GM12892 (cell line): ENCODE measurements around the gene BEX2.

Source experiments
- POLR2A ChIP-seq: IDR thresholded peaks from 2 replicates; pipeline ENCODE4 v1.6.1; 2011; ENCODE audit warnings: low read depth, low read length, control low read depth
- POLR2AphosphoS5 ChIP-seq: IDR thresholded peaks from 2 replicates; pipeline ENCODE4 v1.6.1; 2011; ENCODE audit warnings: low read depth, low read length, control low read depth
- TAF1 ChIP-seq: IDR thresholded peaks from 2 replicates; pipeline ENCODE4 v1.6.1; 2011; ENCODE audit warnings: low read depth, mild to moderate bottlenecking, control low read depth, low read length, borderline replicate concordance

- TF ChIP-seq POLR2AphosphoS5 (no peak), POLR2A (no peak), TAF1 (no peak)
Observed at GRCh38 chrX:103330681-103331288, 20.0 kb upstream of the BEX2 start.
